GM18873 (cell line): ENCODE data around the gene DEPDC4.
"Not testable (repeated sequence)": the region's sequence is repeated elsewhere in the genome, so short reads cannot be mapped to it uniquely, and the experiment has no call there.

ENCODE experiments used
- ATAC-seq: cut with Tn5 transposase; IDR thresholded peaks from one replicate; pipeline ENCODE4 v1.9.1; 2021; ENCODE audit warnings: mild to moderate bottlenecking, moderate library complexity, moderate number of reproducible peaks; ENCODE audit not compliant: unreplicated experiment, low FRiP score

Gene DEPDC4

DNA sequence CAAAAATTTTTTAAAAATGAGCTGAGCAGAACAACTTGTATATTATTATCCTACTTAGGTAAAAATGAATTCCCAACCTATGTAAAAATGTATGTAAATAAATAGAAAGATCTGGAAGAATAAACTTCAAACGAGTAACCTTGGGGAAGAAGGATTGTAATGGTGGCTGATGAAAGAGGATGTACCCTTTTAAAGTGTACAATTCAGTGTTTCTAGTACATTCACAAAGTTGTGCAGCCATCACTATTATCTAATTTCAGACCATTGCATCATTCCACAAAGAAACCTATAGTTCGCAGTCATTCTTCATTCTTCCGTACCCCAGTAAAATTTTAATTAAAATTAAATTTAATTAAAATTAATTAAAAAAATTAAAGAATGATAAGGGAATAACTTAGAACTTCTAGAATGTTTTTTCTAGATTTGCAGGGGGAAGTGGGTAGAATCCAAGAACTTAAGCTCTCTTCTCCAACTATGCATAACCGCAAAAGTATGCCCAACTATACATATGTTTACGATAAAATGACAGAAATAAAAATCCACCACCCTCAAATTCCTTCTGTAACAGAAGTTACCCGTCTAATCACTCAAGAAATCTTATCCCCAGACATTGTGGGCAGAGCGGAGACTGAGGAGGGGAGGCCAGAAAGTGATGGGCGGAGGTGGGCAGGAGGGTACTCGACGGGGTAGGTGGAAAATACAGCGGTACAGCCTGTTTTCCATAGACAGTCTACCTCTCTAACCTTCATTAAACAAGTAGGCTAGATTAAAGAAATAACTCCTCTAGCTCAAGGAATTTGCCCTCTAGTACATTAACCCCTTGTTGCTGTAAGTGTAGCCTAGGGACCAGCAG lies 921 bp downstream of the DEPDC4 start:
- peak; percentile 12 for ATAC-seq

DNA sequence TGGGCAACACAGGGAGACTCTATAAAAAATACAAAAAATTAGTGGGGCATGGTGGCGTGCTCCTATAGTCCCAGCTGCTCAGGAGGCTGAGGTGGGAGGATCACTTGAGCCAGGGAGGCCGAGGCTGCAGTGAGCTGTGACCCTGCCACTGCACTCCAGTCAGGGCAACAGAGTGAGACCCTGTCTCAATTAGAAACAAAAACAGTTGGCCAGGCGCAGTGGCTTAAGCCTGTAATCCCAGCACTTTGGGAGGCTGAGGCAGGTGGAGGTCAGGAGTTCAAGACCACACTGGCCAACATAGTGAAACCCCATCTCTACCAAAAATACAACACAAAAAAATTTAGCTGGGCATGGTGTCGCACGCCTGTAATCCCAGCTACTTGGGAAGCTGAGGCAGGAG lies 1.8 kb downstream of the DEPDC4 start:
- not testable (repeated sequence) for ATAC-seq

GRCh38 chr12:100263131-100263530 lies 3.7 kb downstream of the DEPDC4 start:
- ATAC-seq, result no peak

DNA sequence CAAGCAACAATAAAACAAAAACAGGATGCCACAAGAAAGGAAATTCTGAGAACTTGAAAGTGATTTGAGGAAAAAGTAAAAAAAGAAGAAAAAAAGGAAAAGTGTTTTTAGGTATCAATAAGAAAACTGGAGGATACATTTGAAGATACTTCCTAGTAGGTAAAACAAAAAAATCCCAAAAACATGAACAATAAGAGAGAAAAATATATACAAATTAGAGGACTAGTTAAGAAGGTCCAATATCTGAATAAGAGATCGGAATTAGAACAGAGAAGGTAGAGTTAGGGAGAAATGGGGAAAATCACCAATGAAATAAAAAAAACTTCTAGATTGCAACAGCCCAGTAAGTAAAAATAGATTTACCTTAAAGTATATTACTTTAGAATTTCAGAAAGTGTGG lies 8.8 kb downstream of the DEPDC4 start:
- no peak for ATAC-seq

DNA sequence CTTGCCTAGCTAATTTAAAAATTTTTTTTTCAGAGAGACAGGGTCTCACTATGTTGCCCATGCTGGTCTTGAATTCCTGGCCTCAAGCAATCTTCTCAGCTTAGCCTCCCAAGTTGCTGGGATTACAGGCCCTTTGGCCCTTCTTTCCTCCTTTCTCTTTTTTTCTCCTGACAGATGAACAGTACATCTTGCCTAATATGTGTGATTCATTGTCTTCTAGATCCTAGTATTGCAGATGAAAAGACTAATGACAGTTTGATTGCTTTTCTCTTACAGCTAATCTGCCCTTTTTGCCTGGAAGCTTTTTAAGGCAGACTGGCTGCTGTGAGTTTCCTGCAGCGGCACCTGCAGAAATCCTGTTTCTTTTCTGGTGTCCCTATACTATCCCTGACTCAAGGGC lies 12.0 kb downstream of the DEPDC4 start:
- ATAC-seq, result no peak

GRCh38 chr12:100253437-100253836 lies 13.4 kb downstream of the DEPDC4 start:
- ATAC-seq, result no peak

DNA sequence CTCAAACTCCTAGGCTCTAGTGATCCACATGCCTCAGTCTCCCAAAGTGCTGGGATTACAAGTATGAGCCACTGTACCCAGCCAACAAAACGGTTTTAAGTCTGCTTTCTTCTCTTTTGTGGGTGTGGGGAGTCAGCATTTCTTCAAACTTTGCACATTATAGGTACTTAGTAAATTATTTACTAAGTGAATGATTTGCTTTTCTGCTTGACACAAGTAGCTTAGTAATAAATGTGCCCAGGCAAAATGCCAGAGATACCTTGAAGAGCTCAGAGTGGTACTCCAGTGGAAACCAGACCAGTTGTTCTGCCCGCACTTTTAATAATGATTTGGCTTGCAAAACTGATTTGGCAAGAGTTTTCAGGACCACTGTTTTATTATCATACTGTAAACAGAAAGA lies 15.0 kb downstream of the DEPDC4 start:
- ATAC-seq, result no peak

GRCh38 chr12:100249941-100250340 lies 16.9 kb downstream of the DEPDC4 start:
- ATAC-seq, result no peak

DNA sequence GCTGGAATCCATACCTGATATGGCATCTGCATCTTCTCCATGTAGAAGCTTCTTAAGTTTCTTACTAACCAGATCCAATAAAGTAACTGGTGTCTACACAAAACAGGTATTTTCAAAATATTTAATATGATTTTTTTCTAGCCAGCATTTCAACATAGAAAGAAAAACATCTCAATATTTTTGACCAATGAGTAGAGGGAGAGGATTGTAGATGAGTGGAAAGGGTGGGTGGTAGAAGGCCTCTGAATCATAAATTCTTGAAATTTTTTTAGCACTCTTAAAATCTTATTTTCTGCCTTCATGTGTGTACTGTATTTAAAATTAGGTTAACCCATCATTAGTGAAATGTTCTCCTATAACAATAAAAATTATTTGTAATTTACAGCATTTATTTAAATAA lies 18.0 kb downstream of the DEPDC4 start:
- ATAC-seq, result no peak

- no peak for ATAC-seq
These were observed 19.1 kb downstream of the DEPDC4 start for GRCh38 chr12:100247765-100248164.

GRCh38 chr12:100243137-100243536 lies 23.7 kb downstream of the DEPDC4 start:
- ATAC-seq, result no peak

GRCh38 chr12:100239589-100239988 lies 27.3 kb downstream of the DEPDC4 start:
- ATAC-seq, result no peak

- ATAC-seq, result no peak
These were observed 28.1 kb downstream of the DEPDC4 start for GRCh38 chr12:100238801-100239200.

DNA sequence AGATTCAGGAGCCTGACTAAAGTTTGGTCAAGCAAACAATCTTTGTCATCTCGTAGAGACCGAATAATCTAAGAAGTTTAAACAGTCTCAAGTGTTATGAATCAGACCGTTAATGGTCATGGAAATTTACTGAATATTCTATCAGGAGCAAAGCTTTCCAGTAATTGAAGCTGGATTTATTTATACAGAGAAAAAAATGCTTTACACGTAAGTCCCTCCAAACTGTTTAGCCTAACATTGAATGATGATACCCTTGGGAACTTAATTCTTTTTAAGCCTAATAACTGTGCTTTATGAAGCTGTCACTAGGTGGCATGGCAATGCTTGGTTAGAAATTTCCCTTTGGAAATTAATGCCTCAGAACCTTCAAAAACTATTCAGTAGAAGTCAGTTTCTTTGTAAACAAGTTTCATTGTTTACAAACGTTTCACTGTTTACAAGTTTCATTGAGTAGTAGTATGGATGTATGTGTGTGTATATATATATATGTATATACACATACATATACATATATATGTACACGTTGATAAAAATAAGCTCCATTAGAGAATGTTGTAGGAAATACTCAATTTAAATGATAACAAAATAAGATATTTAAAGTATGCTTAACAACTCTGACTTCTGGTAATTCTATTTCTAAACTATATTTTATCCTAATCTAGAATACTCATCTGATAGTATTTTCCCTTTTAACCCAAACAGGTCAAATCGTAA lies 32.1 kb downstream of the DEPDC4 start:
- no peak for ATAC-seq

- ATAC-seq, result no peak
These were observed 32.7 kb downstream of the DEPDC4 start for GRCh38 chr12:100234166-100234565.

GRCh38 chr12:100231873-100232272 lies 35.0 kb downstream of the DEPDC4 start:
- not testable (repeated sequence) for ATAC-seq

- no peak for ATAC-seq
These were observed 37.0 kb downstream of the DEPDC4 start for GRCh38 chr12:100229876-100230275.

DNA sequence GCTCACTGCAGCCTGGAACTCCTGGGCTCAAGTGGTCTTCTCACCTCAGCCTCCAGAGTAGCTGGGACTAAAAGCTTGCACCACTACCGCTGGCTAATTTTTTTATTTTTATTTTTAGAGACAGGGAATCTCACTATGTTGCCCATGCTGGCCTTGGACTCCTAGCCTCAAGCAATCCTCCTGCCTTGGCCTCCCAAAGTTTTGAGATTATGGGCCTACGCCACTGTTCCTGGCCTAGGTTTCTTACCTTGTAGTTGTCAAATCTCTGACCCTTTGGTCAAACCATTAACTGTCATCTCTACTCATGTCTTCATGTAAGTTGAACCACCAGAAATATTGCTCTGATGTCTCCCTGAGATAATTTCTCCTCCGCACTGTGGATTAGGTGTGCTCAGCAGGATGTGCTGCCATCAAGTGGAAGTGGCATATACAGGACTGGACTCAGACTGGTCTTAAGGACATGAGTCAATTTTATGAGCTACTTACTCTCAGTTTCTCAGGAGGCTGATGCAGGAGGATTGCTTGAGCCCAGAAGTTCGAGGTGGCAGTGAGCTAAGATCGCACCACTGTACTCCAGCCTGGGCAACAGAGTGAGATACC lies 37.7 kb downstream of the DEPDC4 start:
- ATAC-seq, result no peak

DNA sequence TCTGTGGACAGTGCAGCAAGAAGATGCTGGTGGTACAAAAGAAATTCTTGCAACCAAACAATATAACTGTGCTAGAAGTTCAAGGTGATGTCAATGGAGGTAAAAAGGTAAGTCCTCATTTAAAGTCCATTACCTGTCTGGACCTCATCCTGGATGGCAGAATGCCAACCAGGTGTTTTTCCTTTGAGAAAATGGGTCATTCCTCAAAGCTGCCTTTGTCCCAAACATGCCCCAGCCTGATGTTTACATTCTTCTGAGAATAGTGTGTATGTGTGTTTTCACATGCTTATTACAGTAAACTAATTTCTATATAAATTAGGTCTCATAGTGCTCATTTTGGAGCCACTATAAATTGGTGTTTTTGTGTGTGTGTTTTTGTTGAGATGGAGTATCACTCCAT lies 41.4 kb downstream of the DEPDC4 start:
- ATAC-seq, result no peak

GRCh38 chr12:100222173-100222572 lies 44.7 kb downstream of the DEPDC4 start:
- ATAC-seq, result not testable (repeated sequence)

DNA sequence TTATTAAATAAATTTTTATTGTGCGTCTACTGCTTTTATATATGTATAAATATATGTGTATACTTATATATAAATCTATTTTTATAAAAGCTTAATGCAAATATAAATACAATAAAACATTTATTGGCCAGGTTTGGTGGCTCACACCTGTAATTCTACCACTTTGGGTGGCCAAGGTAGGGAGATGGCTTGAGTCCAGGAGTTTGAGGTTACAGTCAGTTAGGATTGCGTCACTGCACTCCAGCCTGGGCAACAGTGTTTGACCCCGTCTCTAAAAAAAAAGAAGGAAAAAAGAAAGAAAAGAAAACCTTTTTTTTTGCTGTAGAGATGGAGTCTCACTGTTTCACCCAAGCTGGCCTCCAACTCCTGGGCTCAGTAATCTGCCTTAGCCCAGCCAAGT lies 45.4 kb downstream of the DEPDC4 start:
- ATAC-seq, result no peak
